GM18511 (cell line): Measurements from ENCODE around the gene B3GALT6.

Experiments used
- ATAC-seq: cut with Tn5 transposase; IDR thresholded peaks from one replicate; pipeline ENCODE4 v1.9.1; 2021; ENCODE audit warnings: mild to moderate bottlenecking, moderate library complexity; ENCODE audit not compliant: unreplicated experiment

Gene B3GALT6

GRCh38 chr1:1215881-1216605 lies 16.0 kb upstream of the B3GALT6 start:
- no peak for ATAC-seq

- no peak for ATAC-seq
Observed at GRCh38 chr1:1216770-1217620, 15.0 kb upstream of the B3GALT6 start.

GRCh38 chr1:1217621-1218523 lies 14.2 kb upstream of the B3GALT6 start:
- ATAC-seq, result no peak

- ATAC-seq, result no peak
Observed at GRCh38 chr1:1218524-1219200, 13.4 kb upstream of the B3GALT6 start.

GRCh38 chr1:1219341-1219740 lies 12.7 kb upstream of the B3GALT6 start:
- no peak for ATAC-seq

- no peak for ATAC-seq
Observed at GRCh38 chr1:1220197-1220596, 11.8 kb upstream of the B3GALT6 start.

GRCh38 chr1:1221887-1222574 lies 10.0 kb upstream of the B3GALT6 start:
- ATAC-seq, result no peak

- no peak for ATAC-seq
Observed at GRCh38 chr1:1222575-1223225, 9.3 kb upstream of the B3GALT6 start.

- no peak for ATAC-seq
Observed at GRCh38 chr1:1223321-1223720, 8.7 kb upstream of the B3GALT6 start.

- no peak for ATAC-seq
Observed at GRCh38 chr1:1223891-1224290, 8.1 kb upstream of the B3GALT6 start.

- no peak for ATAC-seq
Observed at GRCh38 chr1:1225238-1225845, 6.7 kb upstream of the B3GALT6 start.

- no peak for ATAC-seq
Observed at GRCh38 chr1:1225913-1226312, 6.1 kb upstream of the B3GALT6 start.

GRCh38 chr1:1226566-1227362 lies 5.3 kb upstream of the B3GALT6 start:
- ATAC-seq, result no peak

GRCh38 chr1:1227386-1227785 lies 4.7 kb upstream of the B3GALT6 start:
- ATAC-seq, result no peak

GRCh38 chr1:1228187-1228586 lies 3.9 kb upstream of the B3GALT6 start:
- ATAC-seq, result no peak

- ATAC-seq, result no peak
Observed at GRCh38 chr1:1228596-1229321, 3.3 kb upstream of the B3GALT6 start.

- ATAC-seq, result no peak
Observed at GRCh38 chr1:1229770-1230169, 2.3 kb upstream of the B3GALT6 start.
